Parathyroid adenoma (tissue), 2 donors: ENCODE data around the gene SPTBN1.
"Not testable (repeated sequence)": the region's sequence is repeated elsewhere in the genome, so short reads cannot be mapped to it uniquely, and the experiment has no call there.

ENCODE experiments used
- H2AFZ ChIP-seq: fragments of 300-600 bp; sonication (generic); one replicate; pipeline ENCODE4 v1.7.0; 2017; ENCODE audit warnings: antibody characterized with exemption, mild to moderate bottlenecking
- H3K27ac ChIP-seq: fragments of 300-600 bp; sonication (generic); one replicate; pipeline ENCODE4 v1.7.0; 2017
- H3K27me3 ChIP-seq: fragments of 300-600 bp; sonication (generic); one replicate; pipeline ENCODE4 v1.7.0; 2017; ENCODE audit warnings: low read length; ENCODE audit not compliant: control insufficient read depth, insufficient read depth
- H3K36me3 ChIP-seq: fragments of 300-600 bp; sonication (generic); one replicate; pipeline ENCODE4 v1.7.0; 2017; ENCODE audit warnings: low read length; ENCODE audit not compliant: control insufficient read depth, insufficient read depth
- H3K4me1 ChIP-seq: fragments of 300-600 bp; sonication (generic); one replicate; pipeline ENCODE4 v1.7.0; 2017; ENCODE audit warnings: control low read depth
- H3K4me2 ChIP-seq: fragments of 300-600 bp; sonication (generic); one replicate; pipeline ENCODE4 v1.7.0; 2017; ENCODE audit warnings: low read length
- H3K4me3 ChIP-seq: fragments of 300-600 bp; sonication (generic); one replicate; pipeline ENCODE4 v1.7.0; 2017; ENCODE audit warnings: low read depth, low read length
- H3K79me2 ChIP-seq: fragments of 300-600 bp; sonication (generic); one replicate; pipeline ENCODE4 v1.7.0; 2017; ENCODE audit warnings: control low read depth
- H3K9ac ChIP-seq: fragments of 300-600 bp; sonication (generic); one replicate; pipeline ENCODE4 v1.7.0; 2017; ENCODE audit warnings: mild to moderate bottlenecking
- H3K9me3 ChIP-seq: fragments of 300-600 bp; sonication (generic); one replicate; pipeline ENCODE4 v1.7.0; 2017; ENCODE audit warnings: low read length; ENCODE audit not compliant: control insufficient read depth
- TF ChIP-seq, protein P1 (sequence below): fragments of 300-600 bp; sonication (generic); IDR thresholded peaks from one replicate; pipeline ENCODE4 v1.7.0; 2017; ENCODE audit warnings: antibody characterized with exemption, mild to moderate bottlenecking
- donor health status: primary hyperparathyroidism.

The SPTBN1 gene

DNA sequence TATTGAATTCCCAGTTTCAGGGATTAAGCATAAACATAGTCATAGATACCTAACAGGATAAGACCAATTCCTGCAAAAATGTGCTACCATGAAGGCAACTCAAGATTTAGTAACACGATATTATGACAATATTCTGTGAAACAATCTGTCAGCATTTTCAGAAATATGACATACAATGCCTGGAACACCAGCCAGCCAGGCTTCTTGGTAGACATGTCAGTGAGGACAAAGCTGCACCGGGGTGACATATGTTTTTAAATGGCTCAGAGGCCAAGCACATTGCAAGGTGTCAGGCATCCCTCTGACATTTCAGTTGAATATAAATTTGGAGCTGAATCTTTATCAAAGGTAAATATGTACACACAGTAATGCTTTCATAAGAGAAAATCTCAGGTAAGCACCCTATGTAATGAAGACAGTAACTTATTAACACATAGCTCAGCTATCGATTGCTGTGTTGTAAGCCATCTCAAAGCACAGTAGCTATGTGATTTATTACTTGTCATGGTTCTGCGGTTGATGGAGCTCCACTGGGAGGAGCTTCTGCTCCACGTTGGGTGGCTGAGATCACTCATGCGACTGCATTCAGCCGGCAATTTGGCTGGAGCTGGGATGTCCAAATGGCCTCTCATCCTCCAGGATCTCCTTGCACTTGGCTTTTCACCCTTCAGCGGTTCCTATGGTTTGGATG lies 235.5 kb downstream of the SPTBN1 start:
- Histone ChIP-seq H3K36me3 (no peaks in the 10 kb centered on the region), H2AFZ (peak overlapping the region; percentile 51), H3K4me1 (peaks cover 8% of the 10 kb centered on the region), H3K27ac (no peak overlapping the region), H3K79me2 (no peaks in the 10 kb centered on the region), H3K27me3 (no peaks in the 10 kb centered on the region), H3K9me3 (no peaks in the 10 kb centered on the region), H3K4me2 (no peak overlapping the region), H3K9ac (no peak overlapping the region), H3K4me3 (no peak overlapping the region)
- TF ChIP-seq, protein P1, sequence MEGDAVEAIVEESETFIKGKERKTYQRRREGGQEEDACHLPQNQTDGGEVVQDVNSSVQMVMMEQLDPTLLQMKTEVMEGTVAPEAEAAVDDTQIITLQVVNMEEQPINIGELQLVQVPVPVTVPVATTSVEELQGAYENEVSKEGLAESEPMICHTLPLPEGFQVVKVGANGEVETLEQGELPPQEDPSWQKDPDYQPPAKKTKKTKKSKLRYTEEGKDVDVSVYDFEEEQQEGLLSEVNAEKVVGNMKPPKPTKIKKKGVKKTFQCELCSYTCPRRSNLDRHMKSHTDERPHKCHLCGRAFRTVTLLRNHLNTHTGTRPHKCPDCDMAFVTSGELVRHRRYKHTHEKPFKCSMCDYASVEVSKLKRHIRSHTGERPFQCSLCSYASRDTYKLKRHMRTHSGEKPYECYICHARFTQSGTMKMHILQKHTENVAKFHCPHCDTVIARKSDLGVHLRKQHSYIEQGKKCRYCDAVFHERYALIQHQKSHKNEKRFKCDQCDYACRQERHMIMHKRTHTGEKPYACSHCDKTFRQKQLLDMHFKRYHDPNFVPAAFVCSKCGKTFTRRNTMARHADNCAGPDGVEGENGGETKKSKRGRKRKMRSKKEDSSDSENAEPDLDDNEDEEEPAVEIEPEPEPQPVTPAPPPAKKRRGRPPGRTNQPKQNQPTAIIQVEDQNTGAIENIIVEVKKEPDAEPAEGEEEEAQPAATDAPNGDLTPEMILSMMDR = no peak

DNA sequence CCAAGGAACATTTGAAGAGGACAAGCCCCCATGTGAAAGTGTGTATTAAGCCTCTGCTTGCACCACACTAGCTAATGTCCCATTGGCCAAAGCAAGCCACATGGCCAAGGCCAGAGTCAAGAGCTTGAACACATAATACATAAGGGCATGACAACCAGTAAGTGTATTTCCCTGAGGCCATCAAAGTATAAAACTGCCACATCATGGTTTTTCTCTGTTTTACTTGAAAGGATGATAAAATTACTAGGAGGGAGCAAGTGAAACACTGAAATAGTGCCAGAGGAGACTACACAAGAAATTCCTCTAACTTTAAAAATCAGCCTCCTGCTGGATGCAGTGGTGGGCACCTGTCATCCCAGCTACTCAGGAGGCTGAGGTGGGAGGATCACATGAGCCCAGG lies 236.4 kb downstream of the SPTBN1 start:
- TF ChIP-seq, protein P1 = no peak
- Histone ChIP-seq H3K36me3 (no peaks in the 10 kb centered on the region), H3K9me3 (no peaks in the 10 kb centered on the region), H3K4me3 (no peak overlapping the region), H3K9ac (no peak overlapping the region), H3K79me2 (no peaks in the 10 kb centered on the region), H3K4me1 (peaks cover 8% of the 10 kb centered on the region), H3K27me3 (no peaks in the 10 kb centered on the region), H2AFZ (no peak overlapping the region), H3K27ac (no peak overlapping the region), H3K4me2 (no peak overlapping the region)

DNA sequence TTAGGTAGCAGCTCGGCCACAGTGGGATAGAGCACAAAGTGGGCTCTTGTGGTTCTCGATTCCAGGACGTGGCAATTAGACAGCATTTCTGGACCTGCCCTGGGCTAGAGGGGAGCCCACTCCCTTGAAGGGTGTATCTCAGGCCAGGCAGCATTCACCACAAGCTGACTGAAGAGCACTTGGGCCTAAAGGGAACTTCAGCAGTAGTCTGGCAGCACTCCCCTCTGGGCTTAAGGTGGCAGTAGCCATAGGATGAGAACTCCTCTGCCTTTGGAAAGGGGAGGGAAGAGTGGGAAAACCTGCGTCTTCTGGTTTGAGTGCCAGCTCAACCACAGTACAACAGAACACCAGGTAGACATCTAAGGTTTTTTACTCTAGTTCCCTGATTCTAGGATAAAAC lies 239.3 kb downstream of the SPTBN1 start:
- Histone ChIP-seq H3K4me3 (no peak overlapping the region), H3K4me2 (no peak overlapping the region), H2AFZ (no peak overlapping the region), H3K27ac (no peak overlapping the region), H3K79me2 (no peaks in the 10 kb centered on the region), H3K9ac (no peak overlapping the region), H3K4me1 (peaks cover 8% of the 10 kb centered on the region), H3K36me3 (no peaks in the 10 kb centered on the region), H3K9me3 (no peaks in the 10 kb centered on the region), H3K27me3 (no peaks in the 10 kb centered on the region)
- TF ChIP-seq, protein P1 = no peak

DNA sequence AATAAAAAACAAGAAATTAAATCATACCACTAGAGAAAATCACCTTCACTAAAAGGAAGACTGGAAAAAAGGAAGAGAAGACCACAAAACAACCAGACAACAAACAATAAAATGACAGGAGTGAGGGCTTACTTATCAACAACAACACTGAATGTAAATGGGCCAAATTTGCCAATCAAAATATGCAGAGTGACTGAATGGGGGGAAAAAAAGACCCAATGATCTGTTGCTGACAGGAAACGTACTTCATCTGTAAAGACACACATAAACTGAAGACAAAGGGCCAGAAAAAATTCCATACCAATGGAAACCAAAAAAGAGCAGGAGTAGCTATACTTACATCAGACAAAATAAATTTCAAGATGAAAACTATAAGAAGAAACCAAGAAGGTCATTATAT lies 241.8 kb downstream of the SPTBN1 start:
- Histone ChIP-seq H3K36me3 (no peaks in the 10 kb centered on the region), H3K9me3 (no peaks in the 10 kb centered on the region), H3K9ac (no peak overlapping the region), H3K4me3 (no peak overlapping the region), H2AFZ (no peak overlapping the region), H3K27ac (no peak overlapping the region), H3K4me1 (no peaks in the 10 kb centered on the region), H3K27me3 (no peaks in the 10 kb centered on the region), H3K79me2 (no peaks in the 10 kb centered on the region), H3K4me2 (no peak overlapping the region)
- TF ChIP-seq, protein P1 = no peak

DNA sequence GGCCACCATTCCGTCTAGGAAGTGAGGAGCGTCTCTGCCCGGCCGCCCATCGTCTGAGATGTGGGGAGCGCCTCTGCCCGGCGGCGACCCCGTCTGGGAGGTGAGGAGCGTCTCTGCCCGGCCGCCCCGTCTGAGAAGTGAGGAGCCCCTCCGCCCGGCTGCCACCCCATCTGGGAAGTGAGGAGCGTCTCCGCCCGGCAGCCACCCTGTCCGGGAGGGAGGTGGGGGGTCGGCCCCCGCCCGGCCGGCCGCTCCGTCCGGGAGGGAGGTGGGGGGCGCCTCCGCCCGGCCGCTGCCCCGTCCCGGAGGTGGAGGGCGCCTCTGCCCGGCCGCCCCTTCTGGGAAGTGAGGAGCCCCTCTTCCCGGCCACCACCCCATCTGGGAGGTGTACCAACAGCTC lies 242.8 kb downstream of the SPTBN1 start:
- not testable (repeated sequence) for H3K4me2 ChIP-seq, H3K36me3 ChIP-seq, H3K4me1 ChIP-seq, H3K27me3 ChIP-seq, H3K79me2 ChIP-seq, H3K4me3 ChIP-seq, H3K9me3 ChIP-seq, H2AFZ ChIP-seq, H3K9ac ChIP-seq, H3K27ac ChIP-seq
